Measurements from ENCODE around the gene UBE2R2. TPM values are rescaled to one million over a fixed set of nuclear protein-coding genes. Genes with fewer than 3 reads are reported as not detected.
"Not testable (repeated sequence)": the region's sequence is repeated elsewhere in the genome, so short reads cannot be mapped to it uniquely, and the experiment has no call there.

UBE2R2 gene
- total and polyA plus RNA-seq, 10 of the 15 experiments (the other 5 are each of a cell fraction or from before 2014, with no cell fraction given), result 7.2 to 32.8 (median 17.2) TPM

DNA sequence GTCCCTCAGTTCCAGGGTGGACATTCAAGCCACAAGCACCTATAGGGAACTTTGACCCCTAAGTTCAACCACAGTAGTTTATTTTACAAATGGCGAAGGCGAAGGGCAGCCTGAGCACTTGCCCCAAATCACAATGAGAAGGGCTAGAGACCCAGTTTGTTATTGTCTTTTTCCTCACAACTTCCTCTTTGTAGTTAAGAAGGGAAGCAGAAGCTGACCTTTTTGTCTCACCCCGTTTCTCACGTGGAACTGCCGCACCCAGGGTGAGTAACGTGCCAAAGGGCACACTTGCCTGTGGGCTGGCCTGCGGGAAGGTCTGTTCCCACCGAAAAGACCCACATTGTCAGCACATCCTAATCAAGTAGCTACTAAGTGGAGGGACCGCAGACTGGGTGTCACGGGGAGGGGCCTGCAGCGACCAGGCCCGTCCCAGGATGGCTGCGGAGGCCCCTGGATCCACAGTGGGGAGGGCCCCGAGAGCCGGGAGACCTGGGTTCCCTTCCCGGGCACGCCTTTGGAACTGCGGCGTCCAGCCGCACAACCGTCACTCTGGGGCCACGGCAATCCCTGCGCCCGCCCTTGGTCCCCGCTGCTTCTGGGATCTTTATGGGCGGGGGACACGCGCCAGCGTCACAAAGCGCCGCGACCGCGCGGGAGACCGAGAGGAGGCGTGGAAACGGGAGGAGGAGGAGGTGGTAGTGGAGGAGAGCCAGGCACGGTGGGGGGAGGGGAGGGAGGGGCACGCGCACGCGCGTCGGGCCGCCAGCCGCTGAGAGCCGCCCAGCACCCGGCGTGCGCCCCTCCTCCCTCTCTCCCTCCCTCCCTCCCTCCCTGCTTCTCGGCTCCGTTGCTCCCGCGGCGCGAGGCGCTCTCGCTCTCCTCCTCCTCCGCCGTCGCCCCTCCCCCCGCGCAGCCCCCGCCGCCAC, at the start of gene UBE2R2 (continued):
- TF ChIP-seq ATF7 (IDR thresholded peaks at IDR 0.05; ENCODE audit: low read depth) (0 out of 2 replicates have a peak, but pooled peaks have one; percentile 22), ZNF384 (IDR thresholded peaks at IDR 0.05; ENCODE audit: borderline replicate concordance, low read depth, low read length) (no peak), CBFB (IDR thresholded peaks at IDR 0.05; ENCODE audit: low read depth) (0 out of 2 replicates have a peak, but pooled peaks have one; percentile 47), NR2F1 (conservative IDR thresholded peaks at IDR 0.05) (peak; percentile 97), MAX (IDR thresholded peaks at IDR 0.05; ENCODE audit: low read depth, low read length) (peak; percentile 22), EGR1 (IDR thresholded peaks at IDR 0.05; ENCODE audit: borderline replicate concordance in 1 of 2, low read depth in 2 of 2, low read length in 2 of 2) (peak in 1 of 2 experiments; percentile 25; a peak in 1 of 3 replicates), ZBED1 (IDR thresholded peaks at IDR 0.05; ENCODE audit: borderline replicate concordance) (no peak), PBX3 (IDR thresholded peaks at IDR 0.05; ENCODE audit: insufficient replicate concordance, low read depth, low read length) (peak; percentile 1), SPI1 (IDR thresholded peaks at IDR 0.05; ENCODE audit: borderline replicate concordance, insufficient read depth, low read depth, low read length) (peak; percentile 40; the same call in 1 of the 2 replicates), TCF12 (IDR thresholded peaks at IDR 0.05; ENCODE audit: low read depth, low read length) (peak; percentile 56; the same call in 1 of the 2 replicates), SKIL (IDR thresholded peaks at IDR 0.05; ENCODE audit: low read depth, poor library complexity, severe bottlenecking) (peak; percentile 55), PAX5 (IDR thresholded peaks at IDR 0.05; ENCODE audit: borderline replicate concordance, low read depth, low read length) (0 out of 2 replicates have a peak, but pooled peaks have one; percentile 11)

DNA sequence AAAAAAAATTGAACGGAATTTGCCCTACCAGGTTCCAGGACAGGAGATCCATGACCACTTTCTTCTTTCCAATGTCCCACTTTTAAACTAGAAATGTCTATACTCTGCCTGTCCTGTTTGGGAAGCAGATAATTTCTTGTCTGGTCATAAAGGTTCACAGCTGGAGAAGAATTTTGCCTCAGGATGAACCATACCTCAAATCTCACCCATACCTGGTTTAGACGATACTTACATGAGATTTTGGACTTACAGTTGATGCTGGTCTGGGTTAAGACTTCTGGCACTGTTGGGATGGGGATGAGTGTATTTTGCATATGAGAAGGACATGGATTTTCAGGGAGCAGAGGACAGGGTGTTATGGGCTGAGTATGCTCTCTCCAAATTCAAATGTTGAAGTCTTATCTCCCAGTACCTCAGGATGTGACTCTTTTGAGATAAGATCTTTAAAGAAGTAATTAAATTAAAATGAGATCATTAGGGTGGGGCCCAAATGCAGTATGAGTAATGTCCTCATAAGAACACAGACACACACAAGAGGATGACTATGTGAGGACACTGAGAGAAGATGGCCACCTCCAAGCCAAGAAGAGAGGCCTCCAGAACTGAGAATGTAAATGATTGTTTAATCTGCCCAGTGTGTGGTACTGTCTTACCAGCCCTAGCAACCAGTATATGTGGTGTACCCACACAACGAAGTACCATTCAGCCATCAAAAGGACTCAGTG, 46.6 kb upstream of the UBE2R2 start:
- POLR2A ChIA-PET; RAD21 ChIA-PET (ENCODE audit: unreplicated experiment); H3K4me1 ChIP-seq (ENCODE audit: control insufficient read depth, insufficient read depth, low read length); DNase-seq (ENCODE audit: low read depth, low spot score); ATAC-seq; H3K9ac ChIP-seq (ENCODE audit: control insufficient read depth, insufficient read depth, low read length); FAIRE-seq; intact Hi-C loops (cut with micrococcal nuclease; ENCODE audit: unreplicated experiment); H3K9me3 ChIP-seq (replicated peaks; ENCODE audit: control insufficient read depth, insufficient read depth, low read length); H3K27me3 ChIP-seq (replicated peaks in 1 of 2; ENCODE audit: control insufficient read depth in 2 of 2, insufficient read depth in 2 of 2, low read length in 1 of 2); H3K4me3 ChIP-seq; H3K27ac ChIP-seq (ENCODE audit: control insufficient read depth, insufficient read depth); H2AFZ ChIP-seq (ENCODE audit: control insufficient read depth, low read depth, low read length); H4K20me1 ChIP-seq (ENCODE audit: control insufficient read depth, insufficient read depth); H3K36me3 ChIP-seq (ENCODE audit: control insufficient read depth in 2 of 2, insufficient read depth in 2 of 2, low read length in 1 of 2); H3K4me2 ChIP-seq (ENCODE audit: control insufficient read depth, insufficient read depth); SMC1A ChIA-PET (ENCODE audit: uncharacterized antibody, unreplicated experiment); in situ Hi-C loops (cut with MboI); H3K79me2 ChIP-seq (ENCODE audit: control insufficient read depth, insufficient read depth, low read length); BruUV-seq (replicated peaks): not testable (repeated sequence)
- CTCF ChIA-PET, result interaction anchor here (0.8 kb wide), 1 partner anchor 9 kb away, joined by 3 read pairs; no protein-coding TSS in a partner anchor
- WGBS (ENCODE audit: insufficient coverage, insufficient replicate concordance, low lambda C conversion rate, missing lambda C conversion rate), result 5% methylated on average over 3 of the region's 3 CpGs

All from GM12878 (cell line).